WTC11 (cell line): ENCODE data around the gene MIA. TPM values are rescaled to one million over a fixed set of nuclear protein-coding genes. Genes with fewer than 3 reads are reported as not detected.
"Not testable (repeated sequence)": the region's sequence is repeated elsewhere in the genome, so short reads cannot be mapped to it uniquely, and the experiment has no call there.

ENCODE experiments used
- ATAC-seq: fragments of 200-7000 bp; cut with Tn5 transposase; 2 replicates; pipeline ENCODE4 v1.10.0; 2021; ENCODE audit warnings: mild to moderate bottlenecking, moderate library complexity
- CTCF ChIA-PET: fragments of 300-600 bp; sonication (Branson Sonifier 250); formaldehyde crosslinking; loops from one replicate; lab custom pipeline; 2021; ENCODE audit warnings: antibody characterized with exemption; lab: Charles Lee
- POLR2A ChIA-PET: fragments of 350-600 bp; sonication (Branson Sonifier 250); formaldehyde crosslinking; loops from one replicate; lab custom pipeline; 2021; ENCODE audit warnings: antibody characterized with exemption; lab: Charles Lee
- DNase-seq: peaks from one replicate; pipeline ENCODE4 v3.0.0; 2021; ENCODE audit warnings: low spot score
- H3K27ac Mint-ChIP-seq: 2 replicates; pipeline ENCODE4 v1.8.0; 2021; ENCODE audit warnings: mixed read lengths
- H3K27me3 Mint-ChIP-seq: 2 replicates; pipeline ENCODE4 v1.8.0; 2021; ENCODE audit warnings: low read depth, mild to moderate bottlenecking, moderate library complexity, mixed read lengths
- H3K36me3 Mint-ChIP-seq: 2 replicates; pipeline ENCODE4 v1.8.0; 2021; ENCODE audit warnings: mixed read lengths
- H3K4me1 Mint-ChIP-seq: 2 replicates; pipeline ENCODE4 v1.8.0; 2022; ENCODE audit warnings: mixed read lengths
- H3K4me3 Mint-ChIP-seq: 2 replicates; pipeline ENCODE4 v1.8.0; 2021; ENCODE audit warnings: mild to moderate bottlenecking, moderate library complexity, mixed read lengths
- H3K9me3 Mint-ChIP-seq: 2 replicates; pipeline ENCODE4 v1.8.0; 2021; ENCODE audit warnings: mixed read lengths
- ESRRA ChIP-seq: sonication (generic); formaldehyde crosslinking; IDR thresholded peaks from 2 replicates; pipeline ENCODE4 v1.8.1; 2022; ENCODE audit warnings: mild to moderate bottlenecking, missing genetic modification reagents, borderline replicate concordance
- FOXK1 ChIP-seq: sonication (generic); formaldehyde crosslinking; IDR thresholded peaks from 2 replicates; pipeline ENCODE4 v1.8.0; 2022; ENCODE audit warnings: mild to moderate bottlenecking, moderate library complexity, missing genetic modification reagents
- GTF2I ChIP-seq: fragments of 250-450 bp; sonication (Bioruptor Pico); conservative IDR thresholded peaks from 2 replicates; pipeline ENCODE4 v1.4.0; 2021; ENCODE audit warnings: mild to moderate bottlenecking
- HMGA2 ChIP-seq: fragments of 250-450 bp; sonication (Bioruptor Pico); IDR thresholded peaks from 2 replicates; pipeline ENCODE4 v1.4.0; 2021; ENCODE audit warnings: mild to moderate bottlenecking, moderate library complexity
- HMGXB4 ChIP-seq: sonication (generic); formaldehyde crosslinking; IDR thresholded peaks from 2 replicates; pipeline ENCODE4 v1.8.1; 2023; ENCODE audit warnings: mild to moderate bottlenecking, moderate library complexity, missing genetic modification reagents
- KAT7 ChIP-seq: sonication (generic); formaldehyde crosslinking; IDR thresholded peaks from 2 replicates; pipeline ENCODE4 v1.8.1; 2023; ENCODE audit warnings: missing genetic modification reagents, mild to moderate bottlenecking, borderline replicate concordance
- MAX ChIP-seq: sonication (generic); formaldehyde crosslinking; IDR thresholded peaks from 2 replicates; pipeline ENCODE4 v1.8.0; 2022; ENCODE audit warnings: mild to moderate bottlenecking, missing genetic modification reagents
- MYBL2 ChIP-seq: sonication (generic); formaldehyde crosslinking; IDR thresholded peaks from 2 replicates; pipeline ENCODE4 v1.8.1; 2023; ENCODE audit warnings: mild to moderate bottlenecking, moderate library complexity, missing genetic modification reagents
- NFE2L1 ChIP-seq: sonication (generic); formaldehyde crosslinking; IDR thresholded peaks from 2 replicates; pipeline ENCODE4 v1.8.1; 2023; ENCODE audit warnings: missing genetic modification reagents
- NFYB ChIP-seq: sonication (generic); formaldehyde crosslinking; conservative IDR thresholded peaks from 2 replicates; pipeline ENCODE4 v1.8.0; 2022; ENCODE audit warnings: low read depth, missing genetic modification reagents
- NR1H2 ChIP-seq: sonication (generic); formaldehyde crosslinking; IDR thresholded peaks from 2 replicates; pipeline ENCODE4 v1.9.0; 2021; ENCODE audit warnings: mild to moderate bottlenecking, moderate library complexity, missing genetic modification reagents
- RORB ChIP-seq: fragments of 250-450 bp; sonication (Bioruptor Pico); IDR thresholded peaks from 2 replicates; pipeline ENCODE4 v1.9.0; 2021; ENCODE audit warnings: mild to moderate bottlenecking
- TP53 ChIP-seq: sonication (generic); formaldehyde crosslinking; IDR thresholded peaks from 2 replicates; pipeline ENCODE4 v1.8.1; 2023; ENCODE audit warnings: mild to moderate bottlenecking, missing genetic modification reagents
- ZNF121 ChIP-seq: sonication (generic); formaldehyde crosslinking; IDR thresholded peaks from 2 replicates; pipeline ENCODE4 v1.8.0; 2023; ENCODE audit warnings: missing genetic modification reagents
- total RNA-seq: library from RNA; stranded (reverse); gene quantifications from 3 replicates; pipeline ENCODE4 v1.2.3, GENCODE V29; 2021
- TF ChIP-seq, protein P1 (sequence below): sonication (generic); formaldehyde crosslinking; IDR thresholded peaks from 2 replicates; pipeline ENCODE4 v1.8.0; 2022; ENCODE audit warnings: mild to moderate bottlenecking, missing genetic modification reagents
- TF ChIP-seq, protein P2 (sequence below): sonication (generic); formaldehyde crosslinking; IDR thresholded peaks from 2 replicates; pipeline ENCODE4 v1.8.1; 2023; ENCODE audit warnings: mild to moderate bottlenecking, missing genetic modification reagents, borderline replicate concordance
- TF ChIP-seq, protein P3 (sequence below): fragments of 250-450 bp; sonication (Bioruptor Pico); IDR thresholded peaks from 2 replicates; pipeline ENCODE4 v1.9.0; 2021; ENCODE audit warnings: mild to moderate bottlenecking

Gene MIA
- total RNA-seq, 1 experiment from 2014 or later, result not detected

DNA sequence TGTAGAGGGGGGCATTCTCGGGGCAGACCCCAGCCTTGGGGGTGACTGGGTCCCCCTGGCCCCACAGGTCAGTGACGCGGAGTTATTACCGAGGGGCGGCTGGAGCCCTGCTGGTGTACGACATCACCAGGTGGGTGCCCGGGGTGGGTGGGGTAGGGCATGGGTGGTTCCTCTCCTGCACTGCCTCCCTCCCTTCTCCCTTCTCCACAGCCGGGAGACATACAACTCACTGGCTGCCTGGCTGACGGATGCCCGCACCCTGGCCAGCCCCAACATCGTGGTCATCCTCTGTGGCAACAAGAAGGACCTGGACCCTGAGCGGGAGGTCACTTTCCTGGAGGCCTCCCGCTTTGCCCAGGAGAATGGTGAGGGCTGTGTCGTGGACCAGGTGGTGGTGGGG is 8.4 kb downstream of the MIA start:
- CTCF ChIA-PET, result no interaction called here
- H3K4me3 Mint-ChIP-seq, result no peak overlapping the region
- peaks cover 17% of the 10 kb centered on the region for H3K4me1 Mint-ChIP-seq
- no peak for DNase-seq
- ATAC-seq, result no peak
- 0 out of 2 replicates have a peak, but pooled peaks cover 3% of the 10 kb centered on the region for H3K36me3 Mint-ChIP-seq
- no peak overlapping the region for H3K27ac Mint-ChIP-seq
- TF ChIP-seq ESRRA (CRISPR knock-in tag) (no peak), HMGA2 (no peak), NFYB (no peak), MAX (CRISPR knock-in tag) (no peak), FOXK1 (CRISPR knock-in tag) (no peak), MYBL2 (CRISPR knock-in tag) (no peak), HMGXB4 (no peak)
- no peaks in the 10 kb centered on the region for H3K9me3 Mint-ChIP-seq
- POLR2A ChIA-PET, result no interaction called here
- no peaks in the 10 kb centered on the region for H3K27me3 Mint-ChIP-seq

DNA sequence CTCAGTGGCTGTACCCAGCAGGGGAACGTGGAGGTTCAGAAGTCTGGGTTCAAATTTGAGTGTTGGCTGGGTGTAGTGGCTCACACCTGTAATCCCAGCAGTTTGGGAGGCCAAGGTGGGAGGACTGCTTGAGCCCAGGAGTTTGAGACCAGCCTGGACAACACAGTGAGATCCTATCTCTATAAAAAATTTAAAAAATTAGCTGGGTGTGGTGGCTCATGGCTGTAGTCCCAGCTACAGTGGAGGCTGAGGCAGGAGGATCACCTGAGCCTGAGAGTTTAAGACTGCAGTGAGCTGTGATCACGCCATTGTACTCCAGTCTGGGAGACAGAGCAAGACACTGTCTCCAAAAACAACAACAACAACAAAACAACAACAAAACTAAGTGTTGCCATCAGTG is 8.8 kb downstream of the MIA start:
- H3K27ac Mint-ChIP-seq, H3K9me3 Mint-ChIP-seq, H3K36me3 Mint-ChIP-seq, H3K4me3 Mint-ChIP-seq, DNase-seq, POLR2A ChIA-PET, H3K27me3 Mint-ChIP-seq, ATAC-seq, CTCF ChIA-PET: not testable (repeated sequence)
- peaks cover 13% of the 10 kb centered on the region for H3K4me1 Mint-ChIP-seq

DNA sequence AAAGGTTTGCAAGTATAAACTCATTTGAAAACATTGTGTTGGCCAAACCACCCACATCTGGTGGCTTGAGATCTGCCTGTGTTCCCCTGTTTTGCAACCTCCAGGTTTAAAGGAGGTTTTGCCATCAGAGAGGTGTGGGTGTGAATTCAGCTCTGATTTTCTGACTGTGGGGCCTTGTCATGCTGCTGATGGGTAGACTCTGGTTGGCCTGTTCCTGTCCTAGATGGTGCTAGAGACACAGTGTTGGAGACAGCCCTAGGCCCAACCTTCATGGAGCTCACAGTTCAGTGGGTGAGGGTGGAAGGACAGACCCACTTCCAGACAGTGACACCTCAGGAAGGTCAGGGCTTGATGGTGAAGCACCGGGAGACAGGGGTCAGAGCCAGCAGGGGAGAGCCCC is 10.2 kb downstream of the MIA start:
- Mint-ChIP-seq H3K4me1 (peaks cover 3% of the 10 kb centered on the region; the same call in 1 of the 2 replicates), H3K27ac (no peak overlapping the region), H3K27me3 (no peaks in the 10 kb centered on the region), H3K9me3 (no peaks in the 10 kb centered on the region), H3K4me3 (no peak overlapping the region), H3K36me3 (peaks cover 8% of the 10 kb centered on the region)
- ATAC-seq, result no peak
- TF ChIP-seq KAT7 (CRISPR knock-in tag) (no peak), GTF2I (no peak)
- no peak for DNase-seq
- CTCF ChIA-PET, result interaction anchor here (1.7 to 2.5 kb wide), 3 partner anchors 10 to 22 kb away, joined by 4 to 11 read pairs (median 11); partner anchors contain the start of gene EGLN2
- POLR2A ChIA-PET, result no interaction called here

DNA sequence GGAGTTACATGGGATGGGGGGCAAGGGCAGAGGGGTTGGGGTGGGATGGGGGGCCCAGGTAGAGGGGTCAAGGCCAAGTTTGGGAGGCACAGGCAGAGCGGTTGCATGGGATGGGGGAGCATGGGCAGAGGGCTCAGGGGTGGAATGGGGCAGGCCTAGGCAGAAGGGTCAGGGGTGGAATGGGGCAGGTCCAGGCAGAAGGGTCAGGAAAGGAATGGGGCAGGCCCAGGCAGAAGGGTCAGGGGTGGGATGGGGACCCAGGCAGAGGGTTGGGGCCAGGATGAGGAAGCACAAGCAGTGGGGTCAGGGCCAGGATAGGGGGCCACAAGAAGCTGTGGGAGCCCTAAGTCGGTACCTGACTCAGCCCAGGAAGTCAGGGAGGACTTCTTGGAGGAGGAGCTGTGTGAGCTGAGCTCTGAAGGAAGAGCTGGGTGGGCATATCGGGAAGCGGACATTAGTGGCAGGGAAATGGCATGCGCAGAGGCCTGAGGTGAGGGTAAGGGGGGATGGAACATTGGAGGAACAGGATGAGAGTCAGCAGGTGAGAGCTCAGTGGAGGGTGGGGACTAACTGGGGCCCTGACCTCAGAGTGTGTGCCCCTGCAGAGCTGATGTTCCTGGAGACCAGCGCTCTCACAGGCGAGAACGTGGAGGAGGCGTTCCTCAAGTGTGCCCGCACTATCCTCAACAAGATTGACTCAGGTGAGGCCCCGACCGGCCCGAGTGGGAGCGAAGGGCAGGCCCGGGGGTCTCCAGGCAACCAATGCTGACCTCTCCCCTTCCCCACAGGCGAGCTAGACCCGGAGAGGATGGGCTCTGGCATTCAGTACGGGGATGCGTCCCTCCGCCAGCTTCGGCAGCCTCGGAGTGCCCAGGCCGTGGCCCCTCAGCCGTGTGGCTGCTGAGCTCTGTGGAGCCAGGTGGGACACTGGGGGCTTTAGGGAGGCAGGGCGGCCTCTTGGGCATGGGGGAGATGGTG is 11.0 kb downstream of the MIA start:
- Mint-ChIP-seq H3K27me3 (no peaks in the 10 kb centered on the region), H3K36me3 (peaks cover 11% of the 10 kb centered on the region), H3K27ac (peak overlapping the region; percentile 44), H3K9me3 (no peaks in the 10 kb centered on the region), H3K4me1 (peaks cover 3% of the 10 kb centered on the region; the same call in 1 of the 2 replicates), H3K4me3 (no peak overlapping the region)
- DNase-seq, result no peak
- peak; percentile 26; the same call in 1 of the 2 replicates for ATAC-seq
- ChIA-PET POLR2A (interaction anchor here (0.6 to 1.3 kb wide), 2 partner anchors 9 to 51 kb away, joined by 5 to 9 read pairs; partner anchors contain the start of gene RAB4B), CTCF (interaction anchor here (0.6 to 2.5 kb wide), 5 partner anchors 9 to 32 kb away, joined by 3 to 11 read pairs (median 5); partner anchors contain the start of gene EGLN2)
- TF ChIP-seq MAX (CRISPR knock-in tag) (no peak), ZNF121 (CRISPR knock-in tag) (no peak), TP53 (CRISPR knock-in tag) (no peak), NR1H2 (CRISPR knock-in tag) (no peak), RORB (CRISPR knock-in tag) (no peak), NFE2L1 (no peak), ESRRA (CRISPR knock-in tag) (no peak)
- TF ChIP-seq, protein P1, sequence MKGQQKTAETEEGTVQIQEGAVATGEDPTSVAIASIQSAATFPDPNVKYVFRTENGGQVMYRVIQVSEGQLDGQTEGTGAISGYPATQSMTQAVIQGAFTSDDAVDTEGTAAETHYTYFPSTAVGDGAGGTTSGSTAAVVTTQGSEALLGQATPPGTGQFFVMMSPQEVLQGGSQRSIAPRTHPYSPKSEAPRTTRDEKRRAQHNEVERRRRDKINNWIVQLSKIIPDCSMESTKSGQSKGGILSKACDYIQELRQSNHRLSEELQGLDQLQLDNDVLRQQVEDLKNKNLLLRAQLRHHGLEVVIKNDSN, result no peak
- TF ChIP-seq, protein P2, sequence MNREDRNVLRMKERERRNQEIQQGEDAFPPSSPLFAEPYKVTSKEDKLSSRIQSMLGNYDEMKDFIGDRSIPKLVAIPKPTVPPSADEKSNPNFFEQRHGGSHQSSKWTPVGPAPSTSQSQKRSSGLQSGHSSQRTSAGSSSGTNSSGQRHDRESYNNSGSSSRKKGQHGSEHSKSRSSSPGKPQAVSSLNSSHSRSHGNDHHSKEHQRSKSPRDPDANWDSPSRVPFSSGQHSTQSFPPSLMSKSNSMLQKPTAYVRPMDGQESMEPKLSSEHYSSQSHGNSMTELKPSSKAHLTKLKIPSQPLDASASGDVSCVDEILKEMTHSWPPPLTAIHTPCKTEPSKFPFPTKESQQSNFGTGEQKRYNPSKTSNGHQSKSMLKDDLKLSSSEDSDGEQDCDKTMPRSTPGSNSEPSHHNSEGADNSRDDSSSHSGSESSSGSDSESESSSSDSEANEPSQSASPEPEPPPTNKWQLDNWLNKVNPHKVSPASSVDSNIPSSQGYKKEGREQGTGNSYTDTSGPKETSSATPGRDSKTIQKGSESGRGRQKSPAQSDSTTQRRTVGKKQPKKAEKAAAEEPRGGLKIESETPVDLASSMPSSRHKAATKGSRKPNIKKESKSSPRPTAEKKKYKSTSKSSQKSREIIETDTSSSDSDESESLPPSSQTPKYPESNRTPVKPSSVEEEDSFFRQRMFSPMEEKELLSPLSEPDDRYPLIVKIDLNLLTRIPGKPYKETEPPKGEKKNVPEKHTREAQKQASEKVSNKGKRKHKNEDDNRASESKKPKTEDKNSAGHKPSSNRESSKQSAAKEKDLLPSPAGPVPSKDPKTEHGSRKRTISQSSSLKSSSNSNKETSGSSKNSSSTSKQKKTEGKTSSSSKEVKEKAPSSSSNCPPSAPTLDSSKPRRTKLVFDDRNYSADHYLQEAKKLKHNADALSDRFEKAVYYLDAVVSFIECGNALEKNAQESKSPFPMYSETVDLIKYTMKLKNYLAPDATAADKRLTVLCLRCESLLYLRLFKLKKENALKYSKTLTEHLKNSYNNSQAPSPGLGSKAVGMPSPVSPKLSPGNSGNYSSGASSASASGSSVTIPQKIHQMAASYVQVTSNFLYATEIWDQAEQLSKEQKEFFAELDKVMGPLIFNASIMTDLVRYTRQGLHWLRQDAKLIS (CRISPR knock-in tag), result no peak
- TF ChIP-seq, protein P3, sequence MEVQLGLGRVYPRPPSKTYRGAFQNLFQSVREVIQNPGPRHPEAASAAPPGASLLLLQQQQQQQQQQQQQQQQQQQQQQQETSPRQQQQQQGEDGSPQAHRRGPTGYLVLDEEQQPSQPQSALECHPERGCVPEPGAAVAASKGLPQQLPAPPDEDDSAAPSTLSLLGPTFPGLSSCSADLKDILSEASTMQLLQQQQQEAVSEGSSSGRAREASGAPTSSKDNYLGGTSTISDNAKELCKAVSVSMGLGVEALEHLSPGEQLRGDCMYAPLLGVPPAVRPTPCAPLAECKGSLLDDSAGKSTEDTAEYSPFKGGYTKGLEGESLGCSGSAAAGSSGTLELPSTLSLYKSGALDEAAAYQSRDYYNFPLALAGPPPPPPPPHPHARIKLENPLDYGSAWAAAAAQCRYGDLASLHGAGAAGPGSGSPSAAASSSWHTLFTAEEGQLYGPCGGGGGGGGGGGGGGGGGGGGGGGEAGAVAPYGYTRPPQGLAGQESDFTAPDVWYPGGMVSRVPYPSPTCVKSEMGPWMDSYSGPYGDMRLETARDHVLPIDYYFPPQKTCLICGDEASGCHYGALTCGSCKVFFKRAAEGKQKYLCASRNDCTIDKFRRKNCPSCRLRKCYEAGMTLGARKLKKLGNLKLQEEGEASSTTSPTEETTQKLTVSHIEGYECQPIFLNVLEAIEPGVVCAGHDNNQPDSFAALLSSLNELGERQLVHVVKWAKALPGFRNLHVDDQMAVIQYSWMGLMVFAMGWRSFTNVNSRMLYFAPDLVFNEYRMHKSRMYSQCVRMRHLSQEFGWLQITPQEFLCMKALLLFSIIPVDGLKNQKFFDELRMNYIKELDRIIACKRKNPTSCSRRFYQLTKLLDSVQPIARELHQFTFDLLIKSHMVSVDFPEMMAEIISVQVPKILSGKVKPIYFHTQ (CRISPR knock-in tag), result no peak
